ENCODE data around the gene BMAL1. TPM values are rescaled to one million over a fixed set of nuclear protein-coding genes. Genes with fewer than 3 reads are reported as not detected.
A peak's percentile ranks its signal among the peaks of the same experiment; 100 is the strongest.

BMAL1 gene
- total RNA-seq, 3 donors from 2014 or later (not counting 1 experiment from before 2014, with no cell fraction given) = 142 to 162 (median 145) TPM

DNA sequence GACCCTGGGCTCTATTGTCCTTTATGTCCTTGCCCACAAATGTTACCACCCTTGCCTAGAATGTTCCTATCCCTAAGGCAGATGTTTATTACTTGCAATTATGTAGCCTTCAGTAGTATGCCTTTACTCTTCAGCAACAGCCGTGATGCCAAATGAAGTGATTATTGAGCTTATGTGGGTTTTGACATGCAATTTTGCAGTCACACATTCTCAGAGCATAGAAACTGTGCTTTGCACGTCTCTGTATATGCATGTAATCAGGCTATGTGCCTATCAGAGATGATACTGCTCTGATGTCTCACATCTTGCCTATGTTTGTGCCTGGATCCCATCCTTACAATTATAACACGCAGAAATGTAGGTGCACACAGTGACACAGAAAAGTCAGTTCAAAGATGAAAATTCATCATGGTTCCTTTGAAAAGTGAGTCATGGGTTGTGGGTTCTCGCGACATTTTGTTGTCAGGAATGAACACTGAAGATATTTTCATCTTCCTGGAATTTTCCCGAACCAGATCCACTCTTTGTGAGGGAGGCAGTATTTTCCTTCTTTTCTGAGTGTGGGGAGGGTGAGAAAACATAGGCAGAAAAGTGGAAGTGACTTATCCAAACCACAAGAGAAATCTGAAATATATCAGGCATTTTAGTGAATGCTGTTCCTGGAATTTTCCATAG lies 81.1 kb downstream of the BMAL1 start:
- Histone ChIP-seq H3K9me3 (ENCODE audit: control insufficient read depth, insufficient read depth, low read length) (no peaks in the 10 kb centered on the region), H3K27me3 (ENCODE audit: control insufficient read depth, insufficient read depth, low read length) (no peaks in the 10 kb centered on the region), H3K4me1 (ENCODE audit: control insufficient read depth, insufficient read depth, low read length) (no peaks in the 10 kb centered on the region), H3K36me3 (ENCODE audit: control insufficient read depth, insufficient read depth, low read length) (peaks cover 84% of the 10 kb centered on the region), H3K27ac (ENCODE audit: low read length) (no peak overlapping the region), H3K4me3 (ENCODE audit: low read length) (no peak overlapping the region)
- H3K27ac Mint-ChIP-seq = peak overlapping the region in 1 of 2 donors; percentile 58
- no peaks in the 10 kb centered on the region for H3K27me3 Mint-ChIP-seq (ENCODE audit: low read depth in 2 of 2)
- WGBS (ENCODE audit: insufficient coverage) = 95% methylated on average over 6 of the region's 6 CpGs
- no peaks in the 10 kb centered on the region for H3K9me3 Mint-ChIP-seq
- TF ChIP-seq, protein P1, sequence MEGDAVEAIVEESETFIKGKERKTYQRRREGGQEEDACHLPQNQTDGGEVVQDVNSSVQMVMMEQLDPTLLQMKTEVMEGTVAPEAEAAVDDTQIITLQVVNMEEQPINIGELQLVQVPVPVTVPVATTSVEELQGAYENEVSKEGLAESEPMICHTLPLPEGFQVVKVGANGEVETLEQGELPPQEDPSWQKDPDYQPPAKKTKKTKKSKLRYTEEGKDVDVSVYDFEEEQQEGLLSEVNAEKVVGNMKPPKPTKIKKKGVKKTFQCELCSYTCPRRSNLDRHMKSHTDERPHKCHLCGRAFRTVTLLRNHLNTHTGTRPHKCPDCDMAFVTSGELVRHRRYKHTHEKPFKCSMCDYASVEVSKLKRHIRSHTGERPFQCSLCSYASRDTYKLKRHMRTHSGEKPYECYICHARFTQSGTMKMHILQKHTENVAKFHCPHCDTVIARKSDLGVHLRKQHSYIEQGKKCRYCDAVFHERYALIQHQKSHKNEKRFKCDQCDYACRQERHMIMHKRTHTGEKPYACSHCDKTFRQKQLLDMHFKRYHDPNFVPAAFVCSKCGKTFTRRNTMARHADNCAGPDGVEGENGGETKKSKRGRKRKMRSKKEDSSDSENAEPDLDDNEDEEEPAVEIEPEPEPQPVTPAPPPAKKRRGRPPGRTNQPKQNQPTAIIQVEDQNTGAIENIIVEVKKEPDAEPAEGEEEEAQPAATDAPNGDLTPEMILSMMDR (IDR thresholded peaks at IDR 0.05) = no peak
- DNase-seq (no peak), ATAC-seq (no peak)
- no peak overlapping the region for H3K4me3 Mint-ChIP-seq
- peaks cover 0 to 8% of the 10 kb centered on the region in 2 donors for H3K4me1 Mint-ChIP-seq
- H3K36me3 Mint-ChIP-seq = peaks cover 21% of the 10 kb centered on the region
- intact Hi-C loops (cut with micrococcal nuclease) = no loop called here

DNA sequence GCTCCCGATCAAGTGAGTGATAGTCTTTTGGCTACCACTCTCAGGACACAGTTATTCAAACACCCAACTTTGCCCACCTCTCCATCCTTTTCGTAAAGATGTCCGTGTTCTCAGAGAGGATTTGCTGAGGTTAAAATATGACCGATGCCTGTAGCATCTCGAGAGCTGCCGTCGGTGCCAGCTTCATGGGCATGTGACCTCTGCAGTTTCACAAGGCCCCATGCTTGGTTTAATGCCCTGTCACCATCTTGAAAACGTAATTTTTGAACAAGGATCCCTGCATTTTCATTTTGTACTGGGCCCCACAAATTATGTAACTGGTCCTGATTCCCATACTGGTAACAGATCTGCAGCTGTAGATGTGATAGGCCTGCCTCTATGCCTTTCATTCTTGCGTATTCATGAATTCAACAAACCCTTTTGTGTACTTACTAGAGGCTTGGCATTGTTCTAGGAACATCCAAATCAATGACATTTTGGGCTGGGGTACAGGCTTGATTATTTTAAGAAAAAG lies 85.1 kb downstream of the BMAL1 start:
- Mint-ChIP-seq H3K27me3 (ENCODE audit: low read depth in 2 of 2) (no peaks in the 10 kb centered on the region), H3K36me3 (peaks cover 21% of the 10 kb centered on the region), H3K4me3 (no peak overlapping the region), H3K27ac (no peak overlapping the region), H3K9me3 (no peaks in the 10 kb centered on the region), H3K4me1 (no peaks in the 10 kb centered on the region)
- H3K36me3 ChIP-seq (ENCODE audit: control insufficient read depth, insufficient read depth, low read length) = peaks cover 91% of the 10 kb centered on the region
- ATAC-seq = no peak
- DNase-seq = no peak
- H3K9me3 ChIP-seq (ENCODE audit: control insufficient read depth, insufficient read depth, low read length) = no peaks in the 10 kb centered on the region
- no peaks in the 10 kb centered on the region for H3K4me1 ChIP-seq (ENCODE audit: control insufficient read depth, insufficient read depth, low read length)
- TF ChIP-seq, protein P1 (IDR thresholded peaks at IDR 0.05) = no peak
- 99% methylated on average over 9 of the region's 9 CpGs for WGBS (ENCODE audit: insufficient coverage)
- H3K4me3 ChIP-seq (ENCODE audit: low read length) = no peak overlapping the region
- H3K27ac ChIP-seq (ENCODE audit: low read length) = no peak overlapping the region
- intact Hi-C loops (cut with micrococcal nuclease) = no loop called here
- H3K27me3 ChIP-seq (ENCODE audit: control insufficient read depth, insufficient read depth, low read length) = no peaks in the 10 kb centered on the region

DNA sequence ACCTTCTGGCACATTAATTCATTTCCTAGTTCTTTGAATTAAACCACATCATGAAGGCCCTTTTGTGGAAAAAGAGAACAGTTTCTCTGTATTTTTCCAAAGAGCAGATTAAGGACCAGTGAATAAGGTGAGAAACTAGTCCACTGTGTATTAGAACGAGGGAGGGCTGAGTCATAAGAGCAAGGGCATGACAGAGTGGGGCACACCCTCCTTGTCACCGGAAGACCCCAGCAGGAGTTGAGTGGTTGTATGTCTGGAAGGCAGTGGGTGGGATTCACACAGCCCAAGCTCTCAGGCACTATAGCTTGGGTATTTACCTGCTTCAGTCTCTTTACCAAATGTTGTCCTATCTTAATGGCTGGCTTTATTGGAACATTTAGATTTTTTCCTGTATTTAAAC lies 86.8 kb downstream of the BMAL1 start:
- H3K36me3 Mint-ChIP-seq = peaks cover 28% of the 10 kb centered on the region
- Histone ChIP-seq H3K4me3 (ENCODE audit: low read length) (no peak overlapping the region), H3K27me3 (ENCODE audit: control insufficient read depth, insufficient read depth, low read length) (no peaks in the 10 kb centered on the region), H3K4me1 (ENCODE audit: control insufficient read depth, insufficient read depth, low read length) (no peaks in the 10 kb centered on the region), H3K9me3 (ENCODE audit: control insufficient read depth, insufficient read depth, low read length) (no peaks in the 10 kb centered on the region), H3K27ac (ENCODE audit: low read length) (no peak overlapping the region), H3K36me3 (ENCODE audit: control insufficient read depth, insufficient read depth, low read length) (peaks cover 92% of the 10 kb centered on the region)
- H3K27ac Mint-ChIP-seq = peak overlapping the region; percentile 27 to 57
- 85% methylated on average over 2 of the region's 2 CpGs for WGBS (ENCODE audit: insufficient coverage)
- no peak for DNase-seq
- intact Hi-C loops (cut with micrococcal nuclease) = no loop called here
- H3K27me3 Mint-ChIP-seq (ENCODE audit: low read depth in 2 of 2) = no peaks in the 10 kb centered on the region
- no peak for ATAC-seq
- TF ChIP-seq, protein P1 (IDR thresholded peaks at IDR 0.05) = no peak
- H3K9me3 Mint-ChIP-seq = no peaks in the 10 kb centered on the region
- no peak overlapping the region for H3K4me3 Mint-ChIP-seq
- peaks cover 0 to 4% of the 10 kb centered on the region in 2 donors for H3K4me1 Mint-ChIP-seq

All from natural killer cell (primary cell).